Heart right ventricle (tissue), 16 donors: ENCODE measurements around the gene CCDC175. TPM values are rescaled to one million over a fixed set of nuclear protein-coding genes. Genes with fewer than 3 reads are reported as not detected.
A peak's percentile ranks its signal among the peaks of the same experiment; 100 is the strongest.

Experiments used
- ATAC-seq, 8 donors: fragments of 200-7000 bp; cut with Tn5 transposase; one replicate each; pipeline ENCODE4 v1.9.1; 2020; ENCODE audit warnings: mild to moderate bottlenecking in 8 of 8, moderate library complexity in 8 of 8, moderate number of reproducible peaks in 1 of 8
- DNase-seq, 2 donors: peaks; one replicate each; pipeline ENCODE4 v3.0.0-alpha.2; 2020
- H3K27ac ChIP-seq, 10 donors: fragments of 200-600 bp; sonication (generic) in 2 of 10; one replicate each; pipeline versions ENCODE4 v1.5.0 to v1.8.0; 2020 to 2022; ENCODE audit warnings: mild to moderate bottlenecking in 3 of 10
- H3K27me3 ChIP-seq, 7 donors: fragments of 200-600 bp; one replicate each; pipeline ENCODE4 v1.8.0; 2021 to 2022; ENCODE audit warnings: mild to moderate bottlenecking in 2 of 7
- H3K36me3 ChIP-seq, 9 donors: fragments of 200-600 bp; sonication (generic) in 1 of 9; one replicate each; pipeline versions ENCODE4 v1.5.0 to v1.8.0; 2020 to 2022; ENCODE audit warnings: mild to moderate bottlenecking in 2 of 9
- H3K4me1 ChIP-seq, 9 donors: fragments of 200-600 bp; sonication (generic) in 1 of 9; one replicate each; pipeline versions ENCODE4 v1.5.0 to v1.8.0; 2020 to 2022; ENCODE audit warnings: mild to moderate bottlenecking in 4 of 9
- H3K4me3 ChIP-seq, 10 donors: fragments of 200-600 bp; sonication (generic) in 2 of 10; one replicate each; pipeline versions ENCODE4 v1.5.0 to v1.8.0; 2020 to 2022; ENCODE audit warnings: mild to moderate bottlenecking in 7 of 10, moderate library complexity in 2 of 10
- H3K9me3 ChIP-seq, 11 donors: fragments of 200-600 bp in 10 of 11; sonication (generic) in 2 of 11; one replicate each; pipeline versions ENCODE4 v1.5.0 to v1.8.0; 2013 to 2022; ENCODE audit warnings: mild to moderate bottlenecking in 2 of 11, control low read depth in 1 of 11, moderate library complexity in 1 of 11
- CTCF ChIP-seq, 9 donors: fragments of 200-600 bp; sonication (generic) in 2 of 9; IDR thresholded peaks; one replicate each; pipeline versions ENCODE4 v1.5.0 to v1.8.0; 2021 to 2022; ENCODE audit warnings: antibody characterized with exemption in 9 of 9, mild to moderate bottlenecking in 5 of 9, moderate library complexity in 1 of 9
- WGBS, 2 donors: extraction: QIAGEN DNeasy Blood & Tissue Kit; methylation state at CpG; one replicate each; pipeline ENCODE4 v1.1.7; 2013; ENCODE audit warnings: inconsistent platforms in 1 of 2; 5-methylcytosine and 5-hydroxymethylcytosine counted together
- intact Hi-C, 10 donors: fragments of 100-400 bp; cut with DNase I; formaldehyde crosslinking; loops; one replicate each; pipeline versions ENCODE4 v1.11.1 to v1.14.2; 2022
- polyA plus RNA-seq, 2 donors: library from polyadenylated mRNA; stranded (reverse); fragments of 200-250 nt; gene quantifications; one replicate each; pipeline ENCODE4 v1.2.3, GENCODE V29; 2013
- total RNA-seq, 10 donors: library from RNA; stranded (reverse); fragmentation: NEBNext Ultra II Directional in 3 of 10; extraction: Animal tissue kit (Norgen Biotek cat#: 25700) in 3 of 10; gene quantifications; one replicate each; pipeline versions ENCODE4 v1.2.1 to v1.2.4, GENCODE V29; 2021 to 2023
- donor health status: Arrhythmogenic right ventricular cardiomyopathy.
- donor health status: ischemic (EF 13 %, LVEDD 7.1; RV severe dilation, severe dysfunction).
- donor health status: healthy with polysubstance abuse.
- donor health status: DM: no; HTN: yes; CAD: no.
- donor health status: DM: no; HTN: no; CAD: no.
- donor health status: ischemic (EF 25% LVEDD 6.9; RV normal size, moderate dysfunction).
- donor health status: ischemic (EF 25% LVEDD 5.7; RV mildly dilated, moderate dysfunction).
- donor health status: healthy.
- donor health status: DM: yes; HTN: yes; CAD: no.
- donor health status: Ischemic cardiomyopathy.
- donor health status: ischemic (EF 35%, LVEDD 5.7; RV mildly dilated, moderate dysfunction).
- donor health status: nonischemic (EF 11% LVEDD 7.7; RV severe dilation, severe dysfunction).
- donor health status: DM: yes; HTN: yes; CAD: no.
- donor health status: PGD.
- donor health status: ischemic (EF 29% LVEDD 5.4; RV normal size, mild dysfunction).
- donor health status: nonischemic (EF 23%, LVEDD 6.1; RV moderate dilation, normal function).

The CCDC175 gene
- total and polyA plus RNA-seq, 12 donors, result not detected

- no peak for TF ChIP-seq CTCF (IDR thresholded peaks at IDR 0.05)
- Histone ChIP-seq H3K36me3 (no peaks in the 10 kb centered on the region), H3K27me3 (peaks cover 0 to 9% (median 0%) of the 10 kb centered on the region in 7 donors), H3K27ac (no peak overlapping the region), H3K9me3 (no peaks in the 10 kb centered on the region), H3K4me1 (no peaks in the 10 kb centered on the region), H3K4me3 (no peak overlapping the region)
- 49 to 53% methylated on average over 7 of the region's 7 CpGs for WGBS, 2 donors
- DNase-seq (no peak), ATAC-seq (peak in 1 of 8 donors; percentile 79)
- intact Hi-C loops, result no loop called here
Observed at GRCh38 chr14:59534361-59534987, 42.1 kb downstream of the CCDC175 start.

GRCh38 chr14:59532419-59532818 is 44.2 kb downstream of the CCDC175 start:
- intact Hi-C loops, result no loop called here
- ATAC-seq (peak in 1 of 8 donors; percentile 35), DNase-seq (no peak)
- TF ChIP-seq CTCF (IDR thresholded peaks at IDR 0.05), result no peak
- Histone ChIP-seq H3K4me1 (no peaks in the 10 kb centered on the region), H3K9me3 (peaks cover 0 to 15% (median 0%) of the 10 kb centered on the region in 11 donors), H3K4me3 (no peak overlapping the region), H3K36me3 (no peaks in the 10 kb centered on the region), H3K27me3 (peaks cover 0 to 13% (median 0%) of the 10 kb centered on the region in 7 donors), H3K27ac (no peak overlapping the region)
- 80 to 89% methylated on average over 1 of the region's 1 CpG for WGBS, 2 donors

GRCh38 chr14:59530349-59530748 is 46.3 kb downstream of the CCDC175 start:
- Histone ChIP-seq H3K4me1 (no peaks in the 10 kb centered on the region), H3K9me3 (peaks cover 0 to 15% (median 0%) of the 10 kb centered on the region in 11 donors), H3K4me3 (no peak overlapping the region), H3K36me3 (no peaks in the 10 kb centered on the region), H3K27me3 (peaks cover 0 to 13% (median 0%) of the 10 kb centered on the region in 7 donors), H3K27ac (no peak overlapping the region)
- intact Hi-C loops, result no loop called here
- no peak for DNase-seq
- ATAC-seq, result no peak
- TF ChIP-seq CTCF (IDR thresholded peaks at IDR 0.05), result no peak

GRCh38 chr14:59529189-59529588 is 47.4 kb downstream of the CCDC175 start:
- no peak for TF ChIP-seq CTCF (IDR thresholded peaks at IDR 0.05)
- intact Hi-C loops, result no loop called here
- H3K4me1 ChIP-seq, result no peaks in the 10 kb centered on the region
- no peak for DNase-seq
- 70 to 76% methylated on average over 2 of the region's 2 CpGs for WGBS, 2 donors
- H3K27me3 ChIP-seq, result peaks cover 0 to 13% (median 0%) of the 10 kb centered on the region in 7 donors
- no peak overlapping the region for H3K4me3 ChIP-seq
- H3K36me3 ChIP-seq, result no peaks in the 10 kb centered on the region
- H3K9me3 ChIP-seq, result peaks cover 0 to 15% (median 0%) of the 10 kb centered on the region in 11 donors
- ATAC-seq, result no peak
- no peak overlapping the region for H3K27ac ChIP-seq
